ENCODE measurements around the gene ZSCAN20. TPM values are rescaled to one million over a fixed set of nuclear protein-coding genes. Genes with fewer than 3 reads are reported as not detected.

Gene ZSCAN20
- total RNA-seq, 1 donor from 2014 or later, result 9.7 TPM

DNA sequence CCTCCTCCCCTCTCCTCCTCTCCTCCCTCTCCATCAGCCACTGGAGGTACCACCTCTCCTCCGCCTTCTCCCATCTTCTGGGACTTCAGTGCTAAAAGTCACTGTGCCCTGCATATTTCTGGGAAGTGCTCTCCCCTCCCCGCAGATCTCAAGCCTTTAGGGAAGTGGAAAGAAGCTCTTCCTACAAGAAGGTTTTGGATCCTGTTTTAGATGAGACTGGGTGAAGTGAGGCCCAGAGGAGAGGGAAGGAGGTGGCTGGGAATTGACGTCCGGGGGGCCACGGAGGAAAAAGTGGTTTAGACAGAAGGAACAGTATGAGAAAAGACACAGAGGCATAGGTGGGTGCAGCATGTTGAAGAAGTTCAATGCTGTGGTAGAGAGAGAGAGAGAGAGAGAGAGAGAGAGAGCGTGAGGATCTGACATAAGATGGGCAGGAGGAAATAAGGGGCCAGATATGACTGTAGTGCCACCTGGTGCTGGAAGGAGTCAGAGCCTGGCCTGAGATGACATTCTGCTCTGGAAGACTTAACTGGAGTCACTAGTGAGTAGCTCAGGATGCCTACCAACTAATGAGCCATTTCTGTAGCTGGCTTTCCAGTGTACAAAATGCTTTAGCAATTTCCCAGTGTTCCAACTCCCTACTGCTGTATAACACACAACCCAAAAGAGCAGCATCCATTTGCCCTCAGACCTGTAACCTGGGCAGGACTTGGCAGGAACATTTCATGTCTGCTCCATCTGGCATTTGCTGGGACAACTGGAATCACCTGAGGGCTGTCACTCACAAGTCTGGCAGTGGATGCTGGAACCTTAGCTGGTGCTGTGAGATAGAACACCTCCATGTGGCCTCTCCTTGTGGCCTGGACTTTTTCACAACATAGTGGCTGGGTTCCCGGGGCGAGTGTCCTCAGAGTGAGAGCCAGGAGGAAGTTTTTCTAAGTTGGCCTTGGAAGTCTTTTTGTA lies 16.6 kb upstream of the ZSCAN20 start:
- peak; percentile 59 for DNase-seq
- Mint-ChIP-seq H3K27me3 (ENCODE audit: unreplicated experiment) (peaks cover 8% of the 10 kb centered on the region), H3K27ac (ENCODE audit: unreplicated experiment) (peak overlapping the region; percentile 3)

DNA sequence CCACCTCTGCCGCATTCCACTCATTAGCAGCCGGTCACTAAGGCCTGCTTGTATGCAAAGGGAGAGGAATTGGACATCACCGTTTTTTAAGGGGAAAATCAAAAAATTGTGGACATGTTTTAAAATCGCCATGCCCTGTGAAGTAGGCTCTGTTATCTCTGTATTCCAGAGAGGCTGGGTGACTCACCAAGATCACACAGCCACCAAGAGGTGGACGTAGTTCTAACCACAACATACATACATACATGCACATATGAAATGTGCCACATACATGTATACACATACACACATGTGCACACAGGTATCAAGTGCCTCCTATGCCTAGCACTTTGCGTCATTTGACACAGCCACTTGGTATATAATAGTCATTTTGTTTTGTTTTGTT lies 16.0 kb upstream of the ZSCAN20 start:
- no peak for DNase-seq
- Mint-ChIP-seq H3K4me3 (ENCODE audit: unreplicated experiment) (no peak overlapping the region), H3K36me3 (ENCODE audit: unreplicated experiment) (no peaks in the 10 kb centered on the region), H3K27ac (ENCODE audit: unreplicated experiment) (no peak overlapping the region), H3K4me1 (ENCODE audit: low read depth, unreplicated experiment) (peaks cover 14% of the 10 kb centered on the region), H3K27me3 (ENCODE audit: unreplicated experiment) (peaks cover 8% of the 10 kb centered on the region), H3K9me3 (ENCODE audit: unreplicated experiment) (peaks cover 11% of the 10 kb centered on the region)
- no peak for TF ChIP-seq CTCF (IDR thresholded peaks at IDR 0.05; ENCODE audit: partially characterized antibody, unreplicated experiment)

More for the DNA sequence above, 16.6 kb upstream of the ZSCAN20 start:
- Mint-ChIP-seq H3K4me3 (ENCODE audit: unreplicated experiment) (no peak overlapping the region), H3K4me1 (ENCODE audit: low read depth, unreplicated experiment) (peaks cover 14% of the 10 kb centered on the region), H3K36me3 (ENCODE audit: unreplicated experiment) (no peaks in the 10 kb centered on the region), H3K9me3 (ENCODE audit: unreplicated experiment) (peaks cover 11% of the 10 kb centered on the region)
- TF ChIP-seq CTCF (IDR thresholded peaks at IDR 0.05; ENCODE audit: partially characterized antibody, unreplicated experiment), result peak; percentile 29

DNA sequence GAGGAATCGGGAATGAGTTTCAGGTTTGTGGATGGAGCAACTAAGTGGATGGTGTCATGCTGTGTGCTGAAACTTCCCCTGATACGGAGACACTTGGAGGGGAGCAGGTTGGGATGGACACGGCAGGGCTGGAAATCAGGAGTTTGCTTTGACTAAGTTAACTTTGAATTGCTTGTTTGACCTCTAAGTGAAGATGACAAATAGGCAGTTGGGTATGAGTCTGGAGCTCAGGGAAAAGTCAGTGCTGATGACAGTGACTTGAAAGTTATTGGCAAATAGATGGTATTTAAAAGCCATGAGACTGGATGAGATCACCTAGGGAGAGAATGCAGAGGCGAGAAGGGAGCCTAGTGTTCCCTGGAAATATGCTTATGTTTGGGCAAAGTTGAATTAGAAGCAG lies 12.8 kb upstream of the ZSCAN20 start:
- peaks cover 10% of the 10 kb centered on the region for H3K9me3 Mint-ChIP-seq (ENCODE audit: unreplicated experiment)
- no peak overlapping the region for H3K27ac Mint-ChIP-seq (ENCODE audit: unreplicated experiment)
- no peaks in the 10 kb centered on the region for H3K36me3 Mint-ChIP-seq (ENCODE audit: unreplicated experiment)
- no peak for TF ChIP-seq CTCF (IDR thresholded peaks at IDR 0.05; ENCODE audit: partially characterized antibody, unreplicated experiment)
- peaks cover 9% of the 10 kb centered on the region for H3K4me1 Mint-ChIP-seq (ENCODE audit: low read depth, unreplicated experiment)
- no peak for DNase-seq
- H3K27me3 Mint-ChIP-seq (ENCODE audit: unreplicated experiment), result peaks cover 7% of the 10 kb centered on the region
- H3K4me3 Mint-ChIP-seq (ENCODE audit: unreplicated experiment), result peak overlapping the region; percentile 5

DNA sequence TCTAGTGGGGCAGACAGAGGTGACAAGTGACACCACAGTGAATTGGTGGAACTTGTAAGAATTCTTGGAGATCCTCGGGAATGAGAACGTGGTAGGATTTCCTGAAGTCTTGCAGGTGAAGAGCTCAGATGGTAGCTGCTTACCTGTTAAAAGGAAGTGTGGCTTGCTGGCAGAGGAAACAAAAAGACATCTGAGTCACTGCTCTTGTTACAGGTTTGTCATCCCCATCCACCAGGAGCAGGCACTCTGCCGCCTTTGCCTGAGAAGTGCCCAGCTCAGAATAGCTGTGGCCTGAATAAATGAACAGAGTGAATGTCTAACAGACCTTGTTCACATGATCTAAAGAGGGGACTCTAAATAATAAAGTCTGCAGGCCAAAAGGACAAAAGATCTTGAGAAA lies 12.3 kb upstream of the ZSCAN20 start:
- no peak overlapping the region for H3K27ac Mint-ChIP-seq (ENCODE audit: unreplicated experiment)
- TF ChIP-seq CTCF (IDR thresholded peaks at IDR 0.05; ENCODE audit: partially characterized antibody, unreplicated experiment), result no peak
- DNase-seq, result no peak
- H3K4me1 Mint-ChIP-seq (ENCODE audit: low read depth, unreplicated experiment), result peaks cover 6% of the 10 kb centered on the region
- H3K27me3 Mint-ChIP-seq (ENCODE audit: unreplicated experiment), result peaks cover 4% of the 10 kb centered on the region
- H3K9me3 Mint-ChIP-seq (ENCODE audit: unreplicated experiment), result peaks cover 9% of the 10 kb centered on the region
- no peaks in the 10 kb centered on the region for H3K36me3 Mint-ChIP-seq (ENCODE audit: unreplicated experiment)
- H3K4me3 Mint-ChIP-seq (ENCODE audit: unreplicated experiment), result no peak overlapping the region

All from glutamatergic neuron (in vitro differentiated cells).